HG02798 (cell line): ENCODE measurements around the gene S1PR2.

ENCODE experiments used
- ATAC-seq: cut with Tn5 transposase; IDR thresholded peaks from one replicate; pipeline ENCODE4 v1.9.1; 2021; ENCODE audit warnings: mild to moderate bottlenecking; ENCODE audit not compliant: unreplicated experiment, poor library complexity

S1PR2 gene

GRCh38 chr19:10230861-10231611 lies at the start of gene S1PR2:
S1PR2 (minus strand) TSS chr19:10231331; CDS start chr19:10224905, 6,426 bp downstream.
- ATAC-seq = peak; percentile 48

- no peak for ATAC-seq
Measured at GRCh38 chr19:10279737-10280442, 48.8 kb upstream of the S1PR2 start.

- ATAC-seq = no peak
Measured at GRCh38 chr19:10278935-10279334, 47.8 kb upstream of the S1PR2 start.

- ATAC-seq = no peak
Measured at GRCh38 chr19:10277795-10278589, 46.9 kb upstream of the S1PR2 start.

- no peak for ATAC-seq
Measured at GRCh38 chr19:10274589-10274988, 43.5 kb upstream of the S1PR2 start.

GRCh38 chr19:10271543-10272086 lies 40.5 kb upstream of the S1PR2 start:
- peak; percentile 28 for ATAC-seq

GRCh38 chr19:10270616-10271394 lies 39.7 kb upstream of the S1PR2 start, which contains the start of gene ICAM1:
ICAM1 (plus strand) TSS chr19:10271120; CDS start chr19:10271160, 40 bp downstream.
- ATAC-seq = peak; percentile 58

- ATAC-seq = peak; percentile 41
Measured at GRCh38 chr19:10270180-10270615, 39.1 kb upstream of the S1PR2 start.

- ATAC-seq = peak; percentile 44
Measured at GRCh38 chr19:10269333-10270179, 38.4 kb upstream of the S1PR2 start.

- ATAC-seq = no peak
Measured at GRCh38 chr19:10268071-10268470, 36.9 kb upstream of the S1PR2 start.

- ATAC-seq = no peak
Measured at GRCh38 chr19:10266706-10267105, 35.6 kb upstream of the S1PR2 start.

- ATAC-seq = no peak
Measured at GRCh38 chr19:10262771-10263170, 31.6 kb upstream of the S1PR2 start.

- no peak for ATAC-seq
Measured at GRCh38 chr19:10260141-10260584, 29.0 kb upstream of the S1PR2 start.

GRCh38 chr19:10259162-10259905 lies 28.2 kb upstream of the S1PR2 start:
- ATAC-seq = no peak

GRCh38 chr19:10258080-10258710 lies 27.1 kb upstream of the S1PR2 start:
- ATAC-seq = no peak

- no peak for ATAC-seq
Measured at GRCh38 chr19:10256970-10257615, 26.0 kb upstream of the S1PR2 start.

- no peak for ATAC-seq
Measured at GRCh38 chr19:10256551-10256950, 25.4 kb upstream of the S1PR2 start.
